ENCODE results near the gene KIF12.
A peak's percentile ranks its signal among the peaks of the same experiment; 100 is the strongest.

Gene KIF12

DNA sequence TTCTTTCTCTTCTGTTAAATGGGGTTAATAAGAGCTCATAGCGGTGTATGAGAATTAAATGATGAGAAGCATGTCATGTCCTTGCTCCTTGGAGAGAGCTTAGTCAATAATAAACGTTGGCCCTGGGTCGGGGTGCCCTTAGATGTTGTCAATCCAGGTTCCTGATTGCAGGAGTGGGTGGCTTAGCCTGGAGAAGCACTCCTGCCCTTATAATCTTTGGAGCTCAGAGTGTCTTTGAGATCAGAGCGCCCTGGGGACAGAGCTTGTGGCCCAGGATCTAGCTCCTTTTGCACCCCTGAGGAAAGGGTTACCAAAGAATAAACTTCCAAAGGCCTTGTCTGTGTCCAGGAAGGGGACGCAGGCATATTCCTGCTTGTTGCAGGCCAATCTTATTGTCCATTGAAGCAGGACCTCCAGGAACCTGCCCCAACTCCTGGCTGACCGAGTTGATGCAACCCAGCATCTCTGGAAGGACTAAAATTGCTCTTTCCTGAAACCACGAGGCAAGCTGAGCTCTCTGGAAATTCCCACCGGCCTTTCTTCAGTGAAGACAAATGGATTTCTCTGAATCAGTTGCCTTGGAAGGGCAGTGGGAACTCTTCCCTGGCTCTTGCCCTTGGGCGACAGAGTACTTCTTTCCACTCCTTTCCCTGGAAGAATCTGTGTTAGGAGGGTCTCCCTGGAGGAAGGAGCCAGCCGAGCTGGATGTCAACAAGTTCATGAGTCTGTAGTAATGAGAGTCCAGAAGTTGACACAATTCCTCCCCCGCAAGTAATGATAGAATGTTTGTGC, 14.6 kb downstream of the KIF12 start:
- TF ChIP-seq, protein P1, sequence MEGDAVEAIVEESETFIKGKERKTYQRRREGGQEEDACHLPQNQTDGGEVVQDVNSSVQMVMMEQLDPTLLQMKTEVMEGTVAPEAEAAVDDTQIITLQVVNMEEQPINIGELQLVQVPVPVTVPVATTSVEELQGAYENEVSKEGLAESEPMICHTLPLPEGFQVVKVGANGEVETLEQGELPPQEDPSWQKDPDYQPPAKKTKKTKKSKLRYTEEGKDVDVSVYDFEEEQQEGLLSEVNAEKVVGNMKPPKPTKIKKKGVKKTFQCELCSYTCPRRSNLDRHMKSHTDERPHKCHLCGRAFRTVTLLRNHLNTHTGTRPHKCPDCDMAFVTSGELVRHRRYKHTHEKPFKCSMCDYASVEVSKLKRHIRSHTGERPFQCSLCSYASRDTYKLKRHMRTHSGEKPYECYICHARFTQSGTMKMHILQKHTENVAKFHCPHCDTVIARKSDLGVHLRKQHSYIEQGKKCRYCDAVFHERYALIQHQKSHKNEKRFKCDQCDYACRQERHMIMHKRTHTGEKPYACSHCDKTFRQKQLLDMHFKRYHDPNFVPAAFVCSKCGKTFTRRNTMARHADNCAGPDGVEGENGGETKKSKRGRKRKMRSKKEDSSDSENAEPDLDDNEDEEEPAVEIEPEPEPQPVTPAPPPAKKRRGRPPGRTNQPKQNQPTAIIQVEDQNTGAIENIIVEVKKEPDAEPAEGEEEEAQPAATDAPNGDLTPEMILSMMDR (IDR thresholded peaks at IDR 0.05): no peak

DNA sequence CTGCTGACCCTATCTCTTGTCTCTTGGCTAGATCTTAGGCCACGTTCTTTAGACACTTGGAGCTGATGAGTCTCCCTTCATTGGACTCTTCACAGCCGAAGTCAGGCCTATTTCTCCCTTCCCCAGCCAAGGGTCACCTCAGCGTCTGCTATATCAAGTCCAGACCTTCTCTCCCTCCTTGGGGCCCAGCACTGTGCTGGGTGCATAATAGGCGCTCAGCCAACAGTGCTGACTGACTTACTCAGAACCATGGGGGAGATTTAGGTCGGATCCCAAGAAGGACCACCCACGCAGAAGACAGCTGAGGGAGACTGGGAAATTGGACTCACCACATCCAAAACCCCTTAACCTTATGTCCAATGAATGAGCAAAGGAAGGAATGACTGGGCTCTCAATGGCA, 15.4 kb downstream of the KIF12 start:
- TF ChIP-seq, protein P1 (IDR thresholded peaks at IDR 0.05): no peak

DNA sequence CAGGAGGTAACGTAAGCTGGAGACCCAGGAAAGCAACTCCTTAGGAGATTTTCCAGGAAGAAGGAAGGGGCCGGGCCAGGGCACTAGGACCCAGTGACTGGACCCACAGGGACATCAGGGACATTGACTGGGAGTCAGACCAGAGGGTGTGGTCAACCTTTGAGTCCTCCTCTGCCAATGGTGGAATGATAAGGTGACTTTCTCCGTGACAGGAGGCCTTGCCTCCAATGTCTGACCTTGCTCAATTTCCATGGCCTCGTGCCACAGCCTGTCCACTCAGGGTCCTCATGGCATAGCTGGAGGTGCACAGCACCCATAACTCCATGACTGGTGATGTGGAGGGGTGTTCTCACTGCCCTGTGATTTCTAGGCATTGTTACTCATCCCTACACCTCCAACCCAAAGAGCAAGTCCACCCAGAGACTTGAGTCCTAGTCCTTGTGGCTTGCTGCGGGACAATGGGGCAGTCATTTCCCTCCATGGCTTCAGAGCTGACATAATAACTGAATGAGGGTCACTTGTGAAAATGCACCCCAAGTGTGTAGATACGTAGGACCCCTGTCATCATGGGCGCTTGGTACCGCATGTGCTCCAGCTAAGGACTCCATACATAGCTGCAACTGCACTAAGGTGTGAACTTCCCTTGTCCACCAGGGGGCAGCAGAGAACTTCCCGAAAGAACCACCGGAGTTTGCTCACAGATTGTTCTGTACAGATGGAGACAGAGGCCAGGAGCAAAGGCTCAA, 16.9 kb downstream of the KIF12 start:
- TF ChIP-seq, protein P1 (IDR thresholded peaks at IDR 0.05): peak; percentile 86

DNA sequence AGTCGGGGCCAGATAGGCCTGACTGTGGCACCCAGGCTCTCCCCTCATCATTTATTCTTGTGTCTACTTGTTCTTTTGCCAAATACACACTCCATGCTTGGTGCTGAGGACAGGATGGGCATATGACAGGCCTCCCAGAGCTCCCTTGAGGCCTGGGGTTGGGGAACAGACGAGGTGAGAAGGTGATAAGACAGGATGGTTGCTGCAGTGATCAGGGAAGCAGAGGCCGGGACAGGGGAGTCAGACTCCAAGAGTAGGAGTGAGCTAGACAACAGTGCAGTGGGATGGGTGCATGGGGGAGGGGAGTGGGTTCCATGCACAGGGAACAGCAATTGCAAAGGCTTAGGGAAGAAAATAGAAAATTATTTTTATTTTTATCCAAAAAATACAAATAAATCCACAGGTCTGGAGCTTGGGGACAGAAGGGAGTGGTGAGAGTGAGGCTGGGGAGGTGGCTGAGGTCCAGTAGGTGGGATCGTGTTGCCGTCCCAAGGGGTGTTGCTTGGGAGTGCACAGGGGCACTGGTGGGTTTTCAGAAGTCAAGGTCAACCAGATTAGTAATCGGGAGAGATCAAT, 17.6 kb downstream of the KIF12 start:
- TF ChIP-seq, protein P1 (IDR thresholded peaks at IDR 0.05): no peak

DNA sequence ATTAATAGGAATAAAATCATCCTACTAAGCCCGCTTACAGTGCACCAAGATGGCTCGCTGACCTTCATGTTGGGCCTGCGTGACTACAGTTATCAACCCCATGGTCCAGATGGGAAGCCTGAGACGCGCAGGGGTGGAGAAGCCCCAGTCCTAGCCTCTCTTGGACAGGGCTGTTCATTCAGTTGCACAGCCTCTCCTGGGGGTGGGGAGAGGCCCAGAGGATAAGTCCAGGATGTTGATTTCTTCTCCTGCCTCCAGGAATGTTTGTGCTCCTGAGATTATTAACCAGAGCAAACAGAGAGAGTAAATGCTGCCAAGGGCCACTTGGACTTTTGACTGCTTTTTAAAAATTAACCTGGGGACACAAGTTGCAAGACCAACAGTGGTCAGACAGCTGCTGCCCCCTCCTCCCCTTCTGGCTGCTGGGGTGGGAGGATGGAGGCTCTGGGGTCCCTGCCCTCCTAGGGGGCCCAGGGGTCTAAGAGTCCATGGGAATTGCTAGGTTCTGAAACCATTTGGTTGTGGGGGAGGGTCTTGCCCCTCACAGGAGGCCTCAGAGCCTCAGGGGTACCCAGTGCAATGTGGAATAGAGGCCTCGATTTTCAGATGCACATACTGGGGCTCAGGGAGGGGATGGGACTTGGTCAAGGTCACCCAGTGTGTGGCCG, 18.2 kb downstream of the KIF12 start:
- TF ChIP-seq, protein P1 (IDR thresholded peaks at IDR 0.05): no peak

DNA sequence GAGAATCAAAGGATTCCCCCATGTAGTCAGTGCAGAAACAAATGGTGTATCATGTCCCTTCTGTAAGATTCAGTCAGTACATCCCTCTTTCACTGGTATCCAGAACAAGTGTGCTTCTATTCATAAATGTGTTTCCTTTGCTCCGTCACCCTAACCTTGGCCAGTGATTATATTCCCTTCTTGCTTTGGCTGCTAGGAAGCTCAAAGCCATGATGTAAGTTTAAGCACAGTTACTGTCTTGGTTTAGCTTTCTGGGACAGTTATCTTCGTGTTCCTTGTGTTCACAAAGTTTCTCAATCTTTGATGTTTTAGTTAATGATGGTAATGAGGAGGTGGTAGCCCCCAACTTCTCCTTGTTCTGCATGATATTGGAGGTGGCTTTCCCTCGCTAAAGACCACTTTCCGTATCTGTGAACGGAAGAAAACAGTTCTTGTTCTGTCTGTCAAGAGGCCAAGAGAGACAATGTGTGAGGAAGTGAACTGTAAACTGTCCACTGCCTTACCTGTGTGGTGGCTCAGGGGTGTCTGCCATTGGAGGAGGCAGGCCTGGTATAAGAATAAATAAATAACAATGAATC, 18.8 kb downstream of the KIF12 start:
- TF ChIP-seq, protein P1 (IDR thresholded peaks at IDR 0.05): no peak

DNA sequence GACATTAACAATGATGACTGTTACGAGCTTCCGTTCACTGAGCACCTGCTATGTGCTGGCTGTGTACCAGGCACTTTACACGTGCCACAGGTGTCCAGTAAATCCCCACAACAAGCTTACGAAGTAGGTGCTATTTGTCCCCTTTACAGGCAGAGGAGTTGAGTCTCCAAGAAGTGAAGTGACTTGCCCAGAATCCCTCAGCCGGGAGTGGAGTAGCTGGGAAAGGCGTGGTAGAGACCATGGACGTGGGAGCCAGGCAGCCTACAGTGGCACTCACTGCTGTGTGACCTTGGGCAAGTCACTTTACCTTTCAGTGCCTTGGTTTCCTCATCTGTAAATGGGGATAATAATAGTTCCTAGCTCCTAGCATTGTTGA, 20.3 kb downstream of the KIF12 start:
- TF ChIP-seq, protein P1 (IDR thresholded peaks at IDR 0.05): no peak
